Body of pancreas (tissue), 4 donors: ENCODE results near the gene ST6GALNAC3.

Experiments used
- CTCF ChIP-seq, 7 experiments: fragments of 450-650 bp in 4 of 7; fragments of 200-600 bp in 3 of 7; sonication (generic) in 3 of 7; IDR thresholded peaks; one replicate each; pipeline ENCODE4 v1.5.1; 2016 to 2019; ENCODE audit warnings: antibody characterized with exemption in 7 of 7
- POLR2A ChIP-seq, 3 donors: fragments of 450-650 bp; IDR thresholded peaks; one replicate each; pipeline ENCODE4 v1.6.1; 2016; ENCODE audit warnings: antibody characterized with exemption in 3 of 3, mild to moderate bottlenecking in 2 of 3

- TF ChIP-seq POLR2A (IDR thresholded peaks at IDR 0.05) (no peak), CTCF (IDR thresholded peaks at IDR 0.05) (no peak)
Measured at GRCh38 chr1:76510672-76511557, 436.4 kb downstream of the ST6GALNAC3 start.
